GM12892 (cell line): ENCODE data around the gene GOLGA6C.
"Not testable (repeated sequence)": the region's sequence is repeated elsewhere in the genome, so short reads cannot be mapped to it uniquely, and the experiment has no call there.

Experiments
- POLR2A ChIP-seq: IDR thresholded peaks from 2 replicates; pipeline ENCODE4 v1.6.1; 2011; ENCODE audit warnings: low read depth, low read length, control low read depth
- POLR2AphosphoS5 ChIP-seq: IDR thresholded peaks from 2 replicates; pipeline ENCODE4 v1.6.1; 2011; ENCODE audit warnings: low read depth, low read length, control low read depth

- not testable (repeated sequence) for TF ChIP-seq POLR2A, POLR2AphosphoS5
Observed at GRCh38 chr15:75248991-75249390, 9.1 kb upstream of the GOLGA6C start.
